Activated CD8-positive, alpha-beta memory T cell treated with anti-CD3 and anti-CD28 coated beads, Interleukin-2, amount 50 U/mL, for 48 hours (primary cell): Measurements from ENCODE around the gene MYL3.
A peak's percentile ranks its signal among the peaks of the same experiment; 100 is the strongest.

Experiments
- DNase-seq: peaks from one replicate; pipeline ENCODE4 v3.0.0-alpha.2; 2020

The MYL3 gene

GRCh38 chr3:46849045-46849631, 14.1 kb downstream of the MYL3 start:
- DNase-seq, result no peak

- peak; percentile 70 for DNase-seq
These were observed 14.8 kb downstream of the MYL3 start for GRCh38 chr3:46848271-46849044.

GRCh38 chr3:46847744-46848143, 15.5 kb downstream of the MYL3 start:
- no peak for DNase-seq

- peak; percentile 51 for DNase-seq
These were observed 16.4 kb downstream of the MYL3 start for GRCh38 chr3:46846624-46847542.

GRCh38 chr3:46845860-46846623, 17.2 kb downstream of the MYL3 start:
- DNase-seq, result peak; percentile 85

GRCh38 chr3:46845397-46845859, 17.8 kb downstream of the MYL3 start:
- DNase-seq, result no peak

- DNase-seq, result no peak
These were observed 18.3 kb downstream of the MYL3 start for GRCh38 chr3:46844881-46845312.

- no peak for DNase-seq
These were observed 18.8 kb downstream of the MYL3 start for GRCh38 chr3:46844397-46844796.

- DNase-seq, result no peak
These were observed 19.7 kb downstream of the MYL3 start for GRCh38 chr3:46843508-46843907.

- no peak for DNase-seq
These were observed 22.8 kb downstream of the MYL3 start for GRCh38 chr3:46840491-46840890.

GRCh38 chr3:46838301-46838700, 24.9 kb downstream of the MYL3 start:
- DNase-seq, result no peak

GRCh38 chr3:46835491-46835890, 27.8 kb downstream of the MYL3 start:
- DNase-seq, result no peak

GRCh38 chr3:46835054-46835453, 28.2 kb downstream of the MYL3 start:
- DNase-seq, result no peak

- DNase-seq, result no peak
These were observed 29.6 kb downstream of the MYL3 start for GRCh38 chr3:46833346-46834300.

GRCh38 chr3:46831841-46832240, 31.4 kb downstream of the MYL3 start:
- DNase-seq, result no peak

GRCh38 chr3:46831316-46831715, 31.9 kb downstream of the MYL3 start:
- DNase-seq, result no peak

- DNase-seq, result no peak
These were observed 32.4 kb downstream of the MYL3 start for GRCh38 chr3:46830801-46831200.

GRCh38 chr3:46829699-46830208, 33.5 kb downstream of the MYL3 start:
- peak; percentile 68 for DNase-seq

- DNase-seq, result no peak
These were observed 37.8 kb downstream of the MYL3 start for GRCh38 chr3:46825450-46825849.

GRCh38 chr3:46824211-46824970, 38.9 kb downstream of the MYL3 start:
- no peak for DNase-seq
